Transverse colon (tissue), 3 donors: ENCODE results near the gene NECTIN4.

Source experiments
- EP300 ChIP-seq: sonication (generic); formaldehyde crosslinking; IDR thresholded peaks from one replicate; pipeline ENCODE4 v1.6.1; 2017; ENCODE audit warnings: antibody characterized with exemption, low read depth
- POLR2AphosphoS5 ChIP-seq, 3 donors: sonication (generic); formaldehyde crosslinking; IDR thresholded peaks; one replicate each; pipeline ENCODE4 v1.6.1; 2016; ENCODE audit warnings: antibody characterized with exemption in 3 of 3

GRCh38 chr1:161082996-161083747, 6.2 kb downstream of the NECTIN4 start:
- TF ChIP-seq EP300 (no peak), POLR2AphosphoS5 (IDR thresholded peaks at IDR 0.05) (peak; percentile 11 to 76 (median 58))
